ENCODE results near the gene MIOS.
A peak's percentile ranks its signal among the peaks of the same experiment; 100 is the strongest.

MIOS gene

DNA sequence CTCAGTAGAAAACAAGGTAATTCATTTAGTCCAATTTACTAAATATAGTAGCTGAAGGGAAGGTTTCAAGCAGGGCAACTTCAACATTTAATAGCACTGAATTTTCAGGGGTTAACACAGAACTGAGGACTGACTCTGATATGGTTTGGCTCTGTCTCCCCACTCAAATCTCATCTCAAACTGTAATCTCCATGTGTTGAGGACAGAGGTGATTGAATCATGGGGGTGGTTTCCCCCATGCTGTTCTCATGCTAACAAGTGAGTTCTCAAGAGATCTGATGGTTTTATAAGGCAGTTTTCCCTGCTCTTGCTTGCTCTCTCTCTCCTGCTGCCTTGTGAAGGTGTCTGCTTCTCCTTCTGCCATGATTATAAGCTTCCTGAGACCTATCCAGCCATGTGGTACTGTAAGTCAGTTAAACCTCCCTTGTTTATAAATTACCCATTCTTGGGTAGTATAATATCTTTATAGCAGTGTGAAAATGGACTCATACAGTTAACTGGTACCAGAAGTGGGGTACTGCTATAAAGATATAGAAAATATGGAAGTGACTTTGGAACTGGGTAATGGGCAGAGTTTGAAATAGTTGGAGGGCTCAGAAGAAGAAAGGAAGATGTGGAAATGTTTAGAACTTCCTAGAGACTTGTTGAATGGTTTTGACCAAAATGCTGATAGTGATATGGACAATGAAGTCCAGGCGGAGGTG, 64.1 kb downstream of the MIOS start:
- CTCF ChIA-PET = no interaction called here
- H3K36me3 ChIP-seq (ENCODE audit: control insufficient read depth in 2 of 2, insufficient read depth in 1 of 2, low read length in 2 of 2) = no peaks in the 10 kb centered on the region; a peak in 1 of 3 replicates

GRCh38 chr7:7639421-7639820, 72.7 kb downstream of the MIOS start:
- H3K4me3 ChIP-seq (ENCODE audit: low read depth, low read length) = peak overlapping the region; percentile 98
- no peak overlapping the region for H3K27ac ChIP-seq (ENCODE audit: extremely low read depth, low read depth, low read length)
- H3K36me3 ChIP-seq (ENCODE audit: control insufficient read depth in 2 of 2, insufficient read depth in 1 of 2, low read length in 2 of 2) = peaks cover 8 to 19% of the 10 kb centered on the region in 2 experiments
- H3K9me3 ChIP-seq (ENCODE audit: control insufficient read depth, insufficient read depth, low read depth, low read length) = no peaks in the 10 kb centered on the region
- TF ChIP-seq ZNF792 (tag by site-specific recombination; IDR thresholded peaks at IDR 0.05) = no peak
- TF ChIP-seq, protein P1, sequence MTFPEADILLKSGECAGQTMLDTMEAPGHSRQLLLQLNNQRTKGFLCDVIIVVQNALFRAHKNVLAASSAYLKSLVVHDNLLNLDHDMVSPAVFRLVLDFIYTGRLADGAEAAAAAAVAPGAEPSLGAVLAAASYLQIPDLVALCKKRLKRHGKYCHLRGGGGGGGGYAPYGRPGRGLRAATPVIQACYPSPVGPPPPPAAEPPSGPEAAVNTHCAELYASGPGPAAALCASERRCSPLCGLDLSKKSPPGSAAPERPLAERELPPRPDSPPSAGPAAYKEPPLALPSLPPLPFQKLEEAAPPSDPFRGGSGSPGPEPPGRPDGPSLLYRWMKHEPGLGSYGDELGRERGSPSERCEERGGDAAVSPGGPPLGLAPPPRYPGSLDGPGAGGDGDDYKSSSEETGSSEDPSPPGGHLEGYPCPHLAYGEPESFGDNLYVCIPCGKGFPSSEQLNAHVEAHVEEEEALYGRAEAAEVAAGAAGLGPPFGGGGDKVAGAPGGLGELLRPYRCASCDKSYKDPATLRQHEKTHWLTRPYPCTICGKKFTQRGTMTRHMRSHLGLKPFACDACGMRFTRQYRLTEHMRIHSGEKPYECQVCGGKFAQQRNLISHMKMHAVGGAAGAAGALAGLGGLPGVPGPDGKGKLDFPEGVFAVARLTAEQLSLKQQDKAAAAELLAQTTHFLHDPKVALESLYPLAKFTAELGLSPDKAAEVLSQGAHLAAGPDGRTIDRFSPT (tag by site-specific recombination; IDR thresholded peaks at IDR 0.05) = no peak
- CTCF ChIA-PET = no interaction called here
- POLR2A ChIA-PET = interaction anchor here (1.6 kb wide), 1 partner anchor 328 kb away, joined by 3 read pairs; no protein-coding TSS in a partner anchor
- 0 out of 2 replicates have a peak, but pooled peaks cover 3% of the 10 kb centered on the region for H3K4me1 ChIP-seq (ENCODE audit: control insufficient read depth, insufficient read depth, low read length)

More for the DNA sequence above, 64.1 kb downstream of the MIOS start:
- H3K27ac ChIP-seq (ENCODE audit: extremely low read depth, low read depth, low read length) = no peak overlapping the region
- no peaks in the 10 kb centered on the region for H3K9me3 ChIP-seq (ENCODE audit: control insufficient read depth, insufficient read depth, low read depth, low read length)
- no peak overlapping the region for H3K4me3 ChIP-seq (ENCODE audit: low read depth, low read length)
- TF ChIP-seq ZNF10 (tag by site-specific recombination; IDR thresholded peaks at IDR 0.05) (no peak), ZNF707 (tag by site-specific recombination; IDR thresholded peaks at IDR 0.05) (peak; percentile 60; the same call in 1 of the 2 replicates)
- H3K4me1 ChIP-seq (ENCODE audit: control insufficient read depth, insufficient read depth, low read length) = no peaks in the 10 kb centered on the region
- POLR2A ChIA-PET = no interaction called here

- CTCF ChIA-PET = no interaction called here
- POLR2A ChIA-PET = interaction anchor here (0.9 to 1.8 kb wide), 5 partner anchors 12 to 327 kb away, joined by 3 to 5 read pairs (median 3); no protein-coding TSS in a partner anchor
These were observed 73.2 kb downstream of the MIOS start for GRCh38 chr7:7639847-7640220.

More at GRCh38 chr7:7639847-7640220, 73.2 kb downstream of the MIOS start:
- peak overlapping the region; percentile 98 for H3K4me3 ChIP-seq (ENCODE audit: low read depth, low read length)
- peaks cover 8 to 19% of the 10 kb centered on the region in 2 experiments for H3K36me3 ChIP-seq (ENCODE audit: control insufficient read depth in 2 of 2, insufficient read depth in 1 of 2, low read length in 2 of 2)
- 0 out of 2 replicates have a peak, but pooled peaks cover 3% of the 10 kb centered on the region for H3K4me1 ChIP-seq (ENCODE audit: control insufficient read depth, insufficient read depth, low read length)
- no peaks in the 10 kb centered on the region for H3K9me3 ChIP-seq (ENCODE audit: control insufficient read depth, insufficient read depth, low read depth, low read length)
- peak overlapping the region; percentile 74 for H3K27ac ChIP-seq (ENCODE audit: extremely low read depth, low read depth, low read length)
- no peak for TF ChIP-seq ZNF423 (tag by site-specific recombination; IDR thresholded peaks at IDR 0.05)
- peak; percentile 28; the same call in 1 of the 2 replicates for TF ChIP-seq ZNF335 (tag by site-specific recombination; conservative IDR thresholded peaks at IDR 0.05)
- TF ChIP-seq ZNF701 (tag by site-specific recombination; IDR thresholded peaks at IDR 0.05) = no peak
- no peak for TF ChIP-seq ZNF518A (tag by site-specific recombination; conservative IDR thresholded peaks at IDR 0.05; ENCODE audit: low read depth)
- TF ChIP-seq FEZF1 (tag by site-specific recombination; IDR thresholded peaks at IDR 0.05) = no peak
- no peak for TF ChIP-seq ZNF133 (tag by site-specific recombination; IDR thresholded peaks at IDR 0.05)
- TF ChIP-seq ZFHX2 (tag by site-specific recombination; conservative IDR thresholded peaks at IDR 0.05) = 0 out of 2 replicates have a peak, but pooled peaks have one; percentile 22
- TF ChIP-seq ZNF416 (tag by site-specific recombination; IDR thresholded peaks at IDR 0.05) = no peak
- TF ChIP-seq ZNF239 (tag by site-specific recombination; IDR thresholded peaks at IDR 0.05) = no peak
- TF ChIP-seq ZNF654 (tag by site-specific recombination; IDR thresholded peaks at IDR 0.05; ENCODE audit: low read depth) = no peak
- no peak for TF ChIP-seq WT1 (tag by site-specific recombination; IDR thresholded peaks at IDR 0.05)
